KOPT-K1 (cell line): ENCODE measurements around the gene RETNLB.

Source experiments
- H3K27ac ChIP-seq: fragments of 200-600 bp; sonication (generic); 2 replicates; pipeline ENCODE4 v1.5.1; 2016; ENCODE audit warnings: antibody characterized with exemption, mild to moderate bottlenecking, low read depth, low read length; ENCODE audit not compliant: poor library complexity, severe bottlenecking
- H3K36me3 ChIP-seq: fragments of 200-600 bp; sonication (generic); 2 replicates; pipeline ENCODE4 v1.5.1; 2017; ENCODE audit warnings: antibody characterized with exemption, mild to moderate bottlenecking, low read length, moderate library complexity; ENCODE audit not compliant: insufficient read depth
- H3K9me3 ChIP-seq: fragments of 200-600 bp; sonication (generic); 2 replicates; pipeline ENCODE4 v1.5.1; 2017; ENCODE audit warnings: antibody characterized with exemption, low read length, mild to moderate bottlenecking; ENCODE audit not compliant: insufficient read depth, poor library complexity, severe bottlenecking

RETNLB gene

GRCh38 chr3:108757404-108757982, at the start of gene RETNLB:
Gene RETNLB (minus strand): TSS chr3:108757410. CDS start chr3:108757185, 225 bp downstream.
- no peaks in the 10 kb centered on the region for H3K36me3 ChIP-seq
- no peaks in the 10 kb centered on the region for H3K9me3 ChIP-seq
- peak within 1 kb of the TSS; percentile 43 for H3K27ac ChIP-seq

GRCh38 chr3:108806316-108806715, 49.1 kb upstream of the RETNLB start:
- Histone ChIP-seq H3K36me3 (no peaks in the 10 kb centered on the region), H3K9me3 (peaks cover 9% of the 10 kb centered on the region), H3K27ac (peak overlapping the region; percentile 66)

- no peak overlapping the region for H3K27ac ChIP-seq
- H3K36me3 ChIP-seq = no peaks in the 10 kb centered on the region
- peaks cover 22% of the 10 kb centered on the region for H3K9me3 ChIP-seq
These were observed 47.8 kb upstream of the RETNLB start for GRCh38 chr3:108804966-108805365.

GRCh38 chr3:108804437-108804836, 47.2 kb upstream of the RETNLB start:
- peaks cover 22% of the 10 kb centered on the region for H3K9me3 ChIP-seq
- no peaks in the 10 kb centered on the region for H3K36me3 ChIP-seq
- H3K27ac ChIP-seq = no peak overlapping the region

GRCh38 chr3:108791473-108791872, 34.3 kb upstream of the RETNLB start:
- H3K36me3 ChIP-seq = no peaks in the 10 kb centered on the region

GRCh38 chr3:108780235-108780634, 23.0 kb upstream of the RETNLB start:
- peak overlapping the region; percentile 5 for H3K27ac ChIP-seq
- H3K9me3 ChIP-seq = peaks cover 2% of the 10 kb centered on the region
- no peaks in the 10 kb centered on the region for H3K36me3 ChIP-seq

More at GRCh38 chr3:108791473-108791872, 34.3 kb upstream of the RETNLB start:
- no peak overlapping the region for H3K27ac ChIP-seq
- H3K9me3 ChIP-seq = peaks cover 12% of the 10 kb centered on the region

- H3K27ac ChIP-seq = no peak overlapping the region
- H3K9me3 ChIP-seq = no peaks in the 10 kb centered on the region
- H3K36me3 ChIP-seq = no peaks in the 10 kb centered on the region
These were observed 22.3 kb upstream of the RETNLB start for GRCh38 chr3:108779496-108779895.

- Histone ChIP-seq H3K27ac (no peak overlapping the region), H3K36me3 (no peaks in the 10 kb centered on the region)
These were observed 18.4 kb upstream of the RETNLB start for GRCh38 chr3:108775649-108776048.

GRCh38 chr3:108767253-108767652, 10.0 kb upstream of the RETNLB start:
- no peaks in the 10 kb centered on the region for H3K36me3 ChIP-seq
- no peaks in the 10 kb centered on the region for H3K9me3 ChIP-seq
- H3K27ac ChIP-seq = no peak overlapping the region

More at GRCh38 chr3:108775649-108776048, 18.4 kb upstream of the RETNLB start:
- no peaks in the 10 kb centered on the region for H3K9me3 ChIP-seq

GRCh38 chr3:108755686-108756085, 1.5 kb downstream of the RETNLB start:
- H3K9me3 ChIP-seq = no peaks in the 10 kb centered on the region
- no peaks in the 10 kb centered on the region for H3K36me3 ChIP-seq
- H3K27ac ChIP-seq = no peak overlapping the region

- H3K36me3 ChIP-seq = no peaks in the 10 kb centered on the region
- H3K9me3 ChIP-seq = no peaks in the 10 kb centered on the region
- H3K27ac ChIP-seq = no peak overlapping the region
These were observed 12.4 kb downstream of the RETNLB start for GRCh38 chr3:108744762-108745161.

GRCh38 chr3:108742929-108743328, 14.3 kb downstream of the RETNLB start:
- Histone ChIP-seq H3K9me3 (no peaks in the 10 kb centered on the region), H3K27ac (no peak overlapping the region), H3K36me3 (no peaks in the 10 kb centered on the region)

GRCh38 chr3:108736821-108737220, 20.4 kb downstream of the RETNLB start:
- no peak overlapping the region for H3K27ac ChIP-seq
- H3K9me3 ChIP-seq = no peaks in the 10 kb centered on the region
- no peaks in the 10 kb centered on the region for H3K36me3 ChIP-seq

- no peak overlapping the region for H3K27ac ChIP-seq
- H3K9me3 ChIP-seq = no peaks in the 10 kb centered on the region
- no peaks in the 10 kb centered on the region for H3K36me3 ChIP-seq
These were observed 28.3 kb downstream of the RETNLB start for GRCh38 chr3:108728934-108729333.

- Histone ChIP-seq H3K27ac (no peak overlapping the region), H3K36me3 (no peaks in the 10 kb centered on the region), H3K9me3 (no peaks in the 10 kb centered on the region)
These were observed 29.1 kb downstream of the RETNLB start for GRCh38 chr3:108728105-108728504.

GRCh38 chr3:108724101-108724500, 33.1 kb downstream of the RETNLB start:
- H3K27ac ChIP-seq = no peak overlapping the region

More at GRCh38 chr3:108724101-108724500, 33.1 kb downstream of the RETNLB start:
- H3K9me3 ChIP-seq = no peaks in the 10 kb centered on the region
- no peaks in the 10 kb centered on the region for H3K36me3 ChIP-seq
